Ishikawa (cell line): ENCODE data around the gene YPEL3.

Source experiments
- CEBPB ChIP-seq: IDR thresholded peaks from 2 replicates; pipeline ENCODE4 v1.6.1; 2012
- CREB1 ChIP-seq: IDR thresholded peaks from 2 replicates; pipeline ENCODE4 v1.6.1; 2012; ENCODE audit warnings: low read depth
- EGR1 ChIP-seq: IDR thresholded peaks from 2 replicates; pipeline ENCODE4 v1.6.1; 2012
- EP300 ChIP-seq: IDR thresholded peaks from 2 replicates; pipeline ENCODE4 v1.6.1; 2012; ENCODE audit warnings: borderline replicate concordance
- FOXM1 ChIP-seq: IDR thresholded peaks from 2 replicates; pipeline ENCODE4 v1.6.1; 2012; ENCODE audit warnings: low read depth, borderline replicate concordance
- NFIC ChIP-seq: IDR thresholded peaks from 2 replicates; pipeline ENCODE4 v1.6.1; 2012
- RAD21 ChIP-seq: IDR thresholded peaks from 2 replicates; pipeline ENCODE4 v1.6.1; 2012; ENCODE audit warnings: low read depth
- TAF1 ChIP-seq: IDR thresholded peaks from 2 replicates; pipeline ENCODE4 v1.6.1; 2012; ENCODE audit warnings: low read depth, mild to moderate bottlenecking
- TCF12 ChIP-seq: IDR thresholded peaks from 2 replicates; pipeline ENCODE4 v1.6.1; 2012; ENCODE audit warnings: low read depth
- TEAD4 ChIP-seq: IDR thresholded peaks from 2 replicates; pipeline ENCODE4 v1.6.1; 2012
- YY1 ChIP-seq: IDR thresholded peaks from 2 replicates; pipeline ENCODE4 v1.6.1; 2012; ENCODE audit warnings: low read depth
- ZBTB7A ChIP-seq: IDR thresholded peaks from 2 replicates; pipeline ENCODE4 v1.6.1; 2012; ENCODE audit warnings: low read depth
- TF ChIP-seq, protein P1 (sequence below): IDR thresholded peaks from 2 replicates; pipeline ENCODE4 v1.6.1; 2012; ENCODE audit warnings: low read depth, mild to moderate bottlenecking
- TF ChIP-seq, protein P2 (sequence below): IDR thresholded peaks from 2 replicates; pipeline ENCODE4 v1.6.1; 2012
- TF ChIP-seq, protein P3 (sequence below): IDR thresholded peaks from 2 replicates; pipeline ENCODE4 v1.6.1; 2012

The YPEL3 gene

GRCh38 chr16:30104492-30104891 is 8.5 kb upstream of the YPEL3 start:
- no peak for TF ChIP-seq TAF1
- TF ChIP-seq CEBPB, result no peak
- peak; percentile 71 for TF ChIP-seq YY1
- TF ChIP-seq TCF12, result peak; percentile 76
- no peak for TF ChIP-seq EGR1
- TF ChIP-seq, protein P1, sequence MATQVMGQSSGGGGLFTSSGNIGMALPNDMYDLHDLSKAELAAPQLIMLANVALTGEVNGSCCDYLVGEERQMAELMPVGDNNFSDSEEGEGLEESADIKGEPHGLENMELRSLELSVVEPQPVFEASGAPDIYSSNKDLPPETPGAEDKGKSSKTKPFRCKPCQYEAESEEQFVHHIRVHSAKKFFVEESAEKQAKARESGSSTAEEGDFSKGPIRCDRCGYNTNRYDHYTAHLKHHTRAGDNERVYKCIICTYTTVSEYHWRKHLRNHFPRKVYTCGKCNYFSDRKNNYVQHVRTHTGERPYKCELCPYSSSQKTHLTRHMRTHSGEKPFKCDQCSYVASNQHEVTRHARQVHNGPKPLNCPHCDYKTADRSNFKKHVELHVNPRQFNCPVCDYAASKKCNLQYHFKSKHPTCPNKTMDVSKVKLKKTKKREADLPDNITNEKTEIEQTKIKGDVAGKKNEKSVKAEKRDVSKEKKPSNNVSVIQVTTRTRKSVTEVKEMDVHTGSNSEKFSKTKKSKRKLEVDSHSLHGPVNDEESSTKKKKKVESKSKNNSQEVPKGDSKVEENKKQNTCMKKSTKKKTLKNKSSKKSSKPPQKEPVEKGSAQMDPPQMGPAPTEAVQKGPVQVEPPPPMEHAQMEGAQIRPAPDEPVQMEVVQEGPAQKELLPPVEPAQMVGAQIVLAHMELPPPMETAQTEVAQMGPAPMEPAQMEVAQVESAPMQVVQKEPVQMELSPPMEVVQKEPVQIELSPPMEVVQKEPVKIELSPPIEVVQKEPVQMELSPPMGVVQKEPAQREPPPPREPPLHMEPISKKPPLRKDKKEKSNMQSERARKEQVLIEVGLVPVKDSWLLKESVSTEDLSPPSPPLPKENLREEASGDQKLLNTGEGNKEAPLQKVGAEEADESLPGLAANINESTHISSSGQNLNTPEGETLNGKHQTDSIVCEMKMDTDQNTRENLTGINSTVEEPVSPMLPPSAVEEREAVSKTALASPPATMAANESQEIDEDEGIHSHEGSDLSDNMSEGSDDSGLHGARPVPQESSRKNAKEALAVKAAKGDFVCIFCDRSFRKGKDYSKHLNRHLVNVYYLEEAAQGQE, result no peak
- peak; percentile 24; the same call in 1 of the 2 replicates for TF ChIP-seq RAD21
- TF ChIP-seq ZBTB7A, result no peak
- peak; percentile 63 for TF ChIP-seq NFIC
- TF ChIP-seq FOXM1, result no peak
- TF ChIP-seq, protein P2, sequence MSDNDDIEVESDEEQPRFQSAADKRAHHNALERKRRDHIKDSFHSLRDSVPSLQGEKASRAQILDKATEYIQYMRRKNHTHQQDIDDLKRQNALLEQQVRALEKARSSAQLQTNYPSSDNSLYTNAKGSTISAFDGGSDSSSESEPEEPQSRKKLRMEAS, result peak; percentile 79
- TF ChIP-seq, protein P3, sequence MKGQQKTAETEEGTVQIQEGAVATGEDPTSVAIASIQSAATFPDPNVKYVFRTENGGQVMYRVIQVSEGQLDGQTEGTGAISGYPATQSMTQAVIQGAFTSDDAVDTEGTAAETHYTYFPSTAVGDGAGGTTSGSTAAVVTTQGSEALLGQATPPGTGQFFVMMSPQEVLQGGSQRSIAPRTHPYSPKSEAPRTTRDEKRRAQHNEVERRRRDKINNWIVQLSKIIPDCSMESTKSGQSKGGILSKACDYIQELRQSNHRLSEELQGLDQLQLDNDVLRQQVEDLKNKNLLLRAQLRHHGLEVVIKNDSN, result no peak
- peak; percentile 96 for TF ChIP-seq TEAD4
- TF ChIP-seq CREB1, result no peak
- TF ChIP-seq EP300, result peak; percentile 78

GRCh38 chr16:30104090-30104489 is 8.1 kb upstream of the YPEL3 start:
- TF ChIP-seq CEBPB, result no peak
- TF ChIP-seq EGR1, result no peak
- TF ChIP-seq RAD21, result no peak
- no peak for TF ChIP-seq YY1
- TF ChIP-seq NFIC, result no peak
- no peak for TF ChIP-seq TEAD4

DNA sequence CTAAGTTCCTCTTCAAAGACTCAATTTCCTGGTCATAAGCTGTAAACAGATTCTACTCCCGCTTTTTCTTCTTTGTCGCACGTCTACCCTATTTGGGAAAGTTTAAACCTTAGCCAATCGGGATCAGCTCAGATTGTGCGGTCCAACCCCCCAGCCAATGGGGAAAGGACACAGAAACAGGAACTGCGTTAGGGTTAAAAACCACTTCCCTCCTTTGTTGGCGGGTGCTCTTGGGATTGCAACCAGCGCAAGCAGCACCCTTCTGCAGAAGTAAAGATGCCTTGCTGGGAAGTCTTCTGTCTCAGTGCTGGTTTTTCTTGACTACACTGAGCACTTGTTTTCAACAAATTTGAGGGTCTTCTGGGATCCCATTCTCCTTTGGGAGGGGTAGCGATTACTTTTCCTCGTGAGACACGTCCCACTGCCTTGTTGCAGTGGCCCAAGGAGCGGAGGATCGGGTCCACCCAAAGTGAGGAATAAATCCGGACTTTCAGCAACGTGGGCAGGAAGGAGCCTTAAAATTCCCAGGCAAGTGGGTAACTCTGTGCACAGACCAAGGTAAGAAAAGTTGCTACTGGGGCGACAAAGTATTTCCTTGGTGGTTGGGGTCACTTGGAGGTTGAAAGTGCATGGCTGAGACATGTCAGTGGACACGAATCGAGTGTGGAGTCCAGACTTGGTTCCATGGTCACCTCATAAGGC is 1.0 kb upstream of the YPEL3 start:
- TF ChIP-seq TCF12 (no peak), EP300 (no peak), CREB1 (no peak), ZBTB7A (no peak)
- TF ChIP-seq, protein P3, result no peak; the same call in 1 of the 2 replicates

DNA sequence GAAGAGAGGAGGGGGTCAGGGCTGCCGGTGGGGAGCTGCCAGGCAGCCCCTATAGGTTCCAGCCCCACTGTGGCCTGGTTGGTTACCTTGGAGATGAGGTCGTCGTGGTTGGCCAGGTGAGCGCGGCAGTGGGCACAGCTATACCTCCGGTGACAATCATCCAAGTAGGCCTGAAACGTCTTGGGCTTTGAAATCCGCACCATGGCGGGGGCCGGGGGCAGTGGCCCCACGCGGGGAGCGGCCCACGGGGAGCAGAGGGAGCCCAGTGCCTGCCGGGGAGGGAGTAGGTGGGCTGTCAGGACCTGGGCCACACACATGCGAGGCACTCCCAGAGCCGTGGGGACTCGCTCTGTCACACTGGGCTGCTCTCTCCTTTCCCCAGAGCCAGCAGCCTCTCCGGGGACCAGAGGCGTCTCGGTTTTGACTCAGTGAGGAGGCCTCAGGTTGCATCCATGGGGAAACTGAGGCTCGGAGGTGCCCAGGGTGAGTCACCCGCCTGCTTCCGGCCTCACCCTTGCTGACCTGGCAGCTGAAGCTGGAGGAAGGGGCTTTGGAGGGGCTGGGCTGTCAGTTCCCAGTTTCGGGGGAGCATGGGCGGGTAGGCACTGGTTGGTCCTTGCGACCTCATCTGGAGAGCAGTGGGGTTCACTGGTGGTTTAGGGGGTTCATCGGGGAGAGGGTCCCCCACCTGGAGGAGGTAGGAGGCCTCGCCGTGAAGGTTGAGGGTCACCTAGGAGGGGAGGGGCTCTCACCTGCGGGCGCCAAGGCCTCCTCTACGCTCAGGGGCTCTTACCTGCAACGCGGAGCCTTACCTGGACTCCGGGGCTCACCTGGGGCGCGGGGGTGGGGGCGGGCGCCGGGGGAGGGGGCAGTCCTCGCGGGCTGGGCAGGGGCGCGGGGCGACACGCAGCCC is 591 bp downstream of the YPEL3 start:
- TF ChIP-seq, protein P2, result no peak
- TF ChIP-seq EGR1 (no peak), CEBPB (no peak), EP300 (no peak)
- TF ChIP-seq, protein P1, result no peak

DNA sequence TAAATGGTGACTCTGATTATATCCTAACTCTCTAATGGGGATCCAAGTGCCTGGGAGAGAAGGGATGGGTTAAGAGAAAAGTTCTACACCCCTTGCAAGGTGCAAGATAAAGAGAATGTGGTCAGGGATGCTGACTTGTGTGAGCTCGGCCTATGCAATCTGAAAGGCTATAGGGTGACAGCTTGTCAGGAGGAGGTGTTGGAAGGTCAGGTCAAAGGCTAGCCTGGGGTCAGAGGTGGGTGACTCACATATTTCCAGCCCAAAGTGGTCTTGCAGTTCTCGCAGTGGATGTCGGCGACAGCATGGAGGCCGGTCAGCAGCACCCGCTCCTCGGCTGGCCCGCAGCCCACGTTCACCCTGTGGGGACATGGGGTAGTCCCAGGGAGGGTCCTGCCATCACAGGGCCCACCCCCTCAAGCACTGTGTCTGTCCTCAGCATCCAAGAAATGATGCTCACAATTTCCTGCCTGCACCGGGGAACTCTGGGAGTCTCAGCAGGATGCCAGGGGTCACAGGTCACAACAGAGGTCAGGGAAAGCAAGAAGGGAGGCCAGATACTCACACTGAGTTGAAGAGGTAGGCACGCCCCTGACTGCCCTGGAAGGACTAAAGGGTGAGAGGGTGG is 1.4 kb downstream of the YPEL3 start:
- TF ChIP-seq ZBTB7A, result no peak
